Body of pancreas (tissue), 4 donors: Measurements from ENCODE around the gene LDLRAD3. TPM values are rescaled to one million over a fixed set of nuclear protein-coding genes. Genes with fewer than 3 reads are reported as not detected.

ENCODE experiments used
- ATAC-seq: fragments of 150-250 bp; one replicate; pipeline ENCODE4 v1.9.1; 2016
- DNase-seq, 4 donors: peaks; one replicate each; pipeline ENCODE4 v3.0.0-alpha.2; 2019
- H3K27ac ChIP-seq, 4 donors: fragments of 200-600 bp; sonication (generic); 1 replicate in 3 of 4; 2 replicates in 1 of 4; pipeline versions ENCODE4 v1.5.1 to v1.6.1; 2016 to 2019; ENCODE audit warnings: mild to moderate bottlenecking in 1 of 4, mixed read lengths in 1 of 4, moderate library complexity in 1 of 4
- H3K27me3 ChIP-seq, 2 donors: fragments of 200-600 bp; sonication (generic); one replicate each; pipeline ENCODE4 v1.6.0; 2016; ENCODE audit warnings: mild to moderate bottlenecking in 1 of 2
- H3K36me3 ChIP-seq, 2 donors: fragments of 200-600 bp; sonication (generic); replicated peaks in 1 of 2; 2 replicates each; pipeline ENCODE4 v1.5.1; 2016; ENCODE audit warnings: low read depth in 2 of 2; ENCODE audit not compliant: insufficient read depth in 1 of 2
- H3K4me1 ChIP-seq: fragments of 200-600 bp; sonication (generic); one replicate; pipeline ENCODE4 v1.6.0; 2016
- H3K4me3 ChIP-seq, 2 donors: fragments of 200-600 bp; sonication (generic); 1 replicate in 1 of 2; 2 replicates in 1 of 2; pipeline ENCODE4 v1.5.1; 2016 to 2019
- H3K9me3 ChIP-seq, 3 donors: fragments of 200-600 bp; sonication (generic); 1 replicate in 2 of 3; 2 replicates in 1 of 3; pipeline ENCODE4 v1.5.1; 2016
- CTCF ChIP-seq, 7 experiments: fragments of 450-650 bp in 4 of 7; fragments of 200-600 bp in 3 of 7; sonication (generic) in 3 of 7; IDR thresholded peaks; one replicate each; pipeline ENCODE4 v1.5.1; 2016 to 2019; ENCODE audit warnings: antibody characterized with exemption in 7 of 7
- POLR2A ChIP-seq, 3 donors: fragments of 450-650 bp; IDR thresholded peaks; one replicate each; pipeline ENCODE4 v1.6.1; 2016; ENCODE audit warnings: antibody characterized with exemption in 3 of 3, mild to moderate bottlenecking in 2 of 3
- WGBS, 2 donors: methylation state at CpG; one replicate each; pipeline ENCODE4 v1.1.5; 2017; 5-methylcytosine and 5-hydroxymethylcytosine counted together
- intact Hi-C: fragments of 100-400 bp; cut with DNase I; formaldehyde crosslinking; loops from one replicate; pipeline ENCODE4 v1.15.1; 2023
- total RNA-seq, 2 donors: library from RNA; depleted of rRNA; stranded (reverse); fragments of >200 nt; gene quantifications; one replicate each; pipeline ENCODE4 v1.1.0, GENCODE V29; 2016

The LDLRAD3 gene
- total RNA-seq, 2 donors from 2014 or later, result 5.7 to 7.9 TPM

GRCh38 chr11:36093548-36093947, 149.7 kb downstream of the LDLRAD3 start:
- no peak for TF ChIP-seq POLR2A (IDR thresholded peaks at IDR 0.05)
- TF ChIP-seq CTCF (IDR thresholded peaks at IDR 0.05), result no peak
- H3K27ac ChIP-seq, result no peak overlapping the region
- H3K4me3 ChIP-seq, result no peak overlapping the region
- H3K27me3 ChIP-seq, result no peaks in the 10 kb centered on the region
- WGBS, 2 donors, result 98% methylated on average over 4 of the region's 4 CpGs
- H3K36me3 ChIP-seq, result no peaks in the 10 kb centered on the region
- peaks cover 0 to 9% (median 0%) of the 10 kb centered on the region in 3 donors for H3K9me3 ChIP-seq
- DNase-seq (no peak), ATAC-seq (no peak)
- intact Hi-C loops, result no loop called here
- H3K4me1 ChIP-seq, result no peaks in the 10 kb centered on the region

GRCh38 chr11:36094164-36094563, 150.3 kb downstream of the LDLRAD3 start:
- TF ChIP-seq POLR2A (IDR thresholded peaks at IDR 0.05) (no peak), CTCF (IDR thresholded peaks at IDR 0.05) (no peak)
- H3K27me3 ChIP-seq, result no peaks in the 10 kb centered on the region
- no peak for DNase-seq
- H3K9me3 ChIP-seq, result peaks cover 0 to 9% (median 0%) of the 10 kb centered on the region in 3 donors
- peaks cover 0 to 1% of the 10 kb centered on the region in 2 donors for H3K36me3 ChIP-seq
- H3K27ac ChIP-seq, result no peak overlapping the region
- no peaks in the 10 kb centered on the region for H3K4me1 ChIP-seq
- no peak overlapping the region for H3K4me3 ChIP-seq
- WGBS, 2 donors, result 89 to 92% methylated on average over 2 of the region's 2 CpGs
- no peak for ATAC-seq
- intact Hi-C loops, result no loop called here

GRCh38 chr11:36095716-36096115, 151.9 kb downstream of the LDLRAD3 start:
- H3K9me3 ChIP-seq, result peaks cover 0 to 9% (median 0%) of the 10 kb centered on the region in 3 donors
- H3K4me1 ChIP-seq, result no peaks in the 10 kb centered on the region
- intact Hi-C loops, result no loop called here
- H3K36me3 ChIP-seq, result peaks cover 0 to 1% of the 10 kb centered on the region in 2 donors
- 84% methylated on average over 8 of the region's 8 CpGs for WGBS, 2 donors
- no peak overlapping the region for H3K27ac ChIP-seq
- DNase-seq (peak in 1 of 4 donors; percentile 13), ATAC-seq (no peak)
- TF ChIP-seq CTCF (IDR thresholded peaks at IDR 0.05) (no peak), POLR2A (IDR thresholded peaks at IDR 0.05) (no peak)
- H3K27me3 ChIP-seq, result no peaks in the 10 kb centered on the region
- no peak overlapping the region for H3K4me3 ChIP-seq

GRCh38 chr11:36097219-36097650, 153.4 kb downstream of the LDLRAD3 start:
- 76 to 78% methylated on average over 6 of the region's 6 CpGs for WGBS, 2 donors
- H3K9me3 ChIP-seq, result peaks cover 0 to 9% (median 0%) of the 10 kb centered on the region in 3 donors
- no peak overlapping the region for H3K4me3 ChIP-seq
- ATAC-seq, result no peak
- DNase-seq, result no peak
- no peak for TF ChIP-seq CTCF (IDR thresholded peaks at IDR 0.05)
- TF ChIP-seq POLR2A (IDR thresholded peaks at IDR 0.05), result no peak
- H3K27ac ChIP-seq, result no peak overlapping the region
- peaks cover 0 to 1% of the 10 kb centered on the region in 2 donors for H3K36me3 ChIP-seq
- intact Hi-C loops, result no loop called here
- H3K4me1 ChIP-seq, result no peaks in the 10 kb centered on the region
- no peaks in the 10 kb centered on the region for H3K27me3 ChIP-seq

GRCh38 chr11:36098087-36098486, 154.2 kb downstream of the LDLRAD3 start:
- DNase-seq, result no peak
- intact Hi-C loops, result no loop called here
- peaks cover 0 to 1% of the 10 kb centered on the region in 2 donors for H3K36me3 ChIP-seq

More at GRCh38 chr11:36098087-36098486, 154.2 kb downstream of the LDLRAD3 start:
- Histone ChIP-seq H3K9me3 (peaks cover 0 to 9% (median 0%) of the 10 kb centered on the region in 3 donors), H3K4me3 (no peak overlapping the region), H3K27ac (no peak overlapping the region), H3K4me1 (no peaks in the 10 kb centered on the region), H3K27me3 (no peaks in the 10 kb centered on the region)
- TF ChIP-seq POLR2A (IDR thresholded peaks at IDR 0.05), result no peak
- TF ChIP-seq CTCF (IDR thresholded peaks at IDR 0.05), result no peak
- no peak for ATAC-seq
- WGBS, 2 donors, result 66 to 71% methylated on average over 6 of the region's 6 CpGs
